HepG2 (cell line): ENCODE data around the gene GABRB3. TPM values are rescaled to one million over a fixed set of nuclear protein-coding genes. Genes with fewer than 3 reads are reported as not detected.

ENCODE experiments used
- ATAC-seq: fragments of 200-7000 bp; cut with Tn5 transposase; 3 replicates; pipeline ENCODE4 v1.9.1; 2020; ENCODE audit warnings: mild to moderate bottlenecking, moderate library complexity
- BruUV-seq: library from RNA; stranded (reverse); fragments of 400-500 nt; replicated peaks from 2 replicates; lab custom pipeline; 2021; lab: Mats Ljungman, UMichigan
- CTCF ChIA-PET: fragments of 300-600 bp; formaldehyde crosslinking; extraction: SDS; loops from one replicate; lab custom pipeline; 2021; ENCODE audit warnings: low total read pairs, inconsistent platforms, low intra/inter-chr PET ratio; lab: Yijun Ruan, JAX
- POLR2A ChIA-PET: fragments of 350-600 bp; sonication (Branson Sonifier 250); formaldehyde crosslinking; loops from one replicate; lab custom pipeline; 2020; ENCODE audit warnings: antibody characterized with exemption, inconsistent platforms; lab: Yijun Ruan, JAX
- DNase-seq: peaks from one replicate; pipeline ENCODE4 v3.0.0-alpha.2; 2015; ENCODE audit warnings: low spot score
- FAIRE-seq: peaks from 3 replicates; lab custom pipeline; 2011; peaks lifted over from hg19 to GRCh38; lab: Jason Lieb, UNC
- H2AFZ ChIP-seq: one replicate; pipeline ENCODE4 v1.6.1; 2011; ENCODE audit warnings: low read length, inconsistent platforms
- H3K27ac ChIP-seq: fragments of 300-600 bp; 3 replicates; pipeline ENCODE4 v1.8.0; 2011; ENCODE audit warnings: mixed run types, mild to moderate bottlenecking, mixed read lengths, low read length, inconsistent platforms; ENCODE audit not compliant: insufficient read depth; ENCODE audit errors: extremely low read length
- H3K27me3 ChIP-seq, 2 experiments: fragments of 200-600 bp in 1 of 2; 2 replicates in 1 of 2; 3 replicates in 1 of 2; pipeline versions ENCODE4 v1.6.0 to v1.8.0; 2011; ENCODE audit warnings: low read length in 2 of 2, mild to moderate bottlenecking in 2 of 2, moderate library complexity in 2 of 2, inconsistent platforms in 1 of 2; ENCODE audit not compliant: insufficient read depth in 2 of 2, control insufficient read depth in 1 of 2
- H3K36me3 ChIP-seq, 2 experiments: fragments of 200-600 bp in 1 of 2; replicated peaks in 1 of 2; 2 replicates in 1 of 2; 3 replicates in 1 of 2; pipeline versions ENCODE4 v1.5.1 to v1.8.0; 2011; ENCODE audit warnings: low read length in 2 of 2, inconsistent platforms in 1 of 2; ENCODE audit not compliant: insufficient read depth in 2 of 2, control insufficient read depth in 1 of 2
- H3K4me1 ChIP-seq: 2 replicates; pipeline ENCODE4 v1.5.1; 2012; ENCODE audit warnings: low read length, inconsistent platforms; ENCODE audit not compliant: insufficient read depth
- H3K4me2 ChIP-seq: 2 replicates; pipeline ENCODE4 v1.6.0; 2011; ENCODE audit warnings: low read depth, low read length, inconsistent platforms
- H3K4me3 ChIP-seq, 3 experiments: fragments of 200-600 bp in 1 of 3; sonication (generic), shearing (Covaris generic) in 1 of 3; replicated peaks in 1 of 3; 2 replicates each; pipeline ENCODE4 v1.5.1; 2011 to 2016; ENCODE audit warnings: low read length in 3 of 3, inconsistent platforms in 2 of 3, low read depth in 2 of 3, mild to moderate bottlenecking in 2 of 3, control low read depth in 1 of 3, mixed read lengths in 1 of 3; ENCODE audit not compliant: insufficient read depth in 1 of 3
- H3K79me2 ChIP-seq: one replicate; pipeline ENCODE4 v1.6.1; 2011; ENCODE audit warnings: low read length, inconsistent platforms; ENCODE audit not compliant: insufficient read depth
- H3K9ac ChIP-seq: 2 replicates; pipeline ENCODE4 v1.6.0; 2011; ENCODE audit warnings: mild to moderate bottlenecking, low read depth, low read length, inconsistent platforms; ENCODE audit not compliant: insufficient read depth
- H3K9me3 ChIP-seq: 2 replicates; pipeline ENCODE4 v1.5.1; 2012; ENCODE audit warnings: mild to moderate bottlenecking, low read length
- H4K20me1 ChIP-seq: 2 replicates; pipeline ENCODE4 v1.6.0; 2011; ENCODE audit warnings: inconsistent platforms, mild to moderate bottlenecking, low read length, moderate library complexity; ENCODE audit not compliant: insufficient read depth
- ADNP ChIP-seq: sonication (generic); formaldehyde crosslinking; IDR thresholded peaks from 2 replicates; pipeline ENCODE4 v1.4.0; 2020; ENCODE audit warnings: missing genetic modification reagents
- ATF2 ChIP-seq: sonication (generic); formaldehyde crosslinking; IDR thresholded peaks from 2 replicates; pipeline ENCODE4 v1.4.0; 2020; ENCODE audit warnings: missing genetic modification reagents
- EHMT2 ChIP-seq: fragments of 200-600 bp; sonication (generic); IDR thresholded peaks from 2 replicates; pipeline ENCODE4 v1.7.0; 2017; ENCODE audit warnings: antibody characterized with exemption, low read depth, low read length, borderline replicate concordance
- MAFF ChIP-seq: IDR thresholded peaks from 2 replicates; pipeline ENCODE4 v1.6.1; 2011; ENCODE audit warnings: low read depth, low read length, improper control_type of control experiment
- MED13 ChIP-seq: sonication (generic); formaldehyde crosslinking; IDR thresholded peaks from 2 replicates; pipeline ENCODE4 v1.5.0; 2020; ENCODE audit warnings: missing genetic modification reagents
- PAXIP1 ChIP-seq: sonication (generic); formaldehyde crosslinking; conservative IDR thresholded peaks from 2 replicates; pipeline ENCODE4 v1.4.0; 2020; ENCODE audit warnings: mild to moderate bottlenecking, missing genetic modification reagents, moderate library complexity
- POGK ChIP-seq: sonication (generic); formaldehyde crosslinking; conservative IDR thresholded peaks from 2 replicates; pipeline ENCODE4 v1.8.0; 2022; ENCODE audit warnings: mild to moderate bottlenecking, moderate library complexity, missing genetic modification reagents
- RNF219 ChIP-seq: sonication (generic); formaldehyde crosslinking; IDR thresholded peaks from 2 replicates; pipeline ENCODE4 v1.5.0; 2020; ENCODE audit warnings: mild to moderate bottlenecking, missing genetic modification reagents
- ZBTB8A ChIP-seq: sonication (generic); formaldehyde crosslinking; IDR thresholded peaks from 2 replicates; pipeline ENCODE4 v1.4.0; 2020; ENCODE audit warnings: mild to moderate bottlenecking, low read depth, missing genetic modification reagents, borderline replicate concordance
- ZC3H13 ChIP-seq: sonication (generic); formaldehyde crosslinking; IDR thresholded peaks from 2 replicates; pipeline ENCODE4 v1.8.1; 2023; ENCODE audit warnings: mild to moderate bottlenecking, missing genetic modification reagents, moderate library complexity
- ZKSCAN1 ChIP-seq: fragments of 150-350 bp; IDR thresholded peaks from 2 replicates; pipeline ENCODE4 v1.6.1; 2014; ENCODE audit warnings: low read length
- ZNF160 ChIP-seq: sonication (generic); formaldehyde crosslinking; IDR thresholded peaks from 2 replicates; pipeline ENCODE4 v1.8.0; 2022; ENCODE audit warnings: mild to moderate bottlenecking, inconsistent platforms, missing genetic modification reagents
- ZNF414 ChIP-seq: sonication (generic); formaldehyde crosslinking; IDR thresholded peaks from 2 replicates; pipeline ENCODE4 v1.5.0; 2020; ENCODE audit warnings: missing genetic modification reagents
- ZNF777 ChIP-seq: sonication (generic); formaldehyde crosslinking; IDR thresholded peaks from 2 replicates; pipeline ENCODE4 v1.4.0; 2020; ENCODE audit warnings: missing genetic modification reagents
- WGBS: methylation state at CpG from one replicate; pipeline ENCODE4 v1.1.6; 2017; ENCODE audit warnings: low lambda C conversion rate; 5-methylcytosine and 5-hydroxymethylcytosine counted together
- in situ Hi-C: cut with HindIII; loops from 2 replicates; pipeline ENCODE4 v1.10.0; 2017; ENCODE audit warnings: low pct_unique_long_range_greater_than_20kb; ENCODE audit not compliant: extremely low pct_ligation_motif_present
- intact Hi-C: fragments of 100-400 bp; cut with micrococcal nuclease; formaldehyde crosslinking; loops from one replicate; pipeline ENCODE4 v1.10.0; 2022; ENCODE audit not compliant: unreplicated experiment
- polyA plus RNA-seq, 8 experiments: library from polyadenylated mRNA; depleted of rRNA in 3 of 8; stranded (reverse) in 7 of 8; unstranded in 1 of 8; fragments of >200 nt; fragmentation: Illumina TruSeq in 4 of 8; extraction: Trizol in 4 of 8; gene quantifications; 2 replicates each; pipeline versions ENCODE4 v1.2.1 to v1.2.3, GENCODE V29; 2011 to 2016; ENCODE audit warnings: low read depth in 4 of 8, missing spikeins in 1 of 8, mixed read lengths in 1 of 8; ENCODE audit not compliant: insufficient read depth in 1 of 8
- total RNA-seq, 5 experiments: library from RNA; depleted of rRNA; stranded (reverse); fragments of >200 nt; fragmentation: Illumina TruSeq; extraction: Trizol; gene quantifications; 2 replicates each; pipeline ENCODE4 v1.2.3, GENCODE V29; 2016; ENCODE audit warnings: low read depth in 1 of 5

The GABRB3 gene
- total and polyA plus RNA-seq, 2 of the 13 experiments (the other 11 are each of a cell fraction or from before 2014, with no cell fraction given), result not detected

- BruUV-seq, result no TSS peak
- POLR2A ChIA-PET, result no interaction called here
- no peak overlapping the region for H3K4me3 ChIP-seq
- intact Hi-C loops, result no loop called here
- H2AFZ ChIP-seq, result no peak overlapping the region
- H3K27me3 ChIP-seq, result no peaks in the 10 kb centered on the region
- DNase-seq, result no peak
- no peak overlapping the region for H3K9ac ChIP-seq
- no peaks in the 10 kb centered on the region for H3K4me1 ChIP-seq
- H4K20me1 ChIP-seq, result no peaks in the 10 kb centered on the region
- no peak for ATAC-seq
- no peak for FAIRE-seq
- 6% methylated on average over 4 of the region's 4 CpGs for WGBS
- CTCF ChIA-PET, result no interaction called here
- in situ Hi-C loops, result no loop called here
- H3K27ac ChIP-seq, result no peak overlapping the region
- peaks cover 4% of the 10 kb centered on the region; the same call in 1 of the 2 replicates for H3K9me3 ChIP-seq
- H3K79me2 ChIP-seq, result no peaks in the 10 kb centered on the region
- H3K4me2 ChIP-seq, result no peak overlapping the region
- H3K36me3 ChIP-seq, result no peaks in the 10 kb centered on the region
- TF ChIP-seq ZKSCAN1, result no peak
- no peak for TF ChIP-seq ATF2 (CRISPR knock-in tag)
- no peak for TF ChIP-seq EHMT2
- no peak for TF ChIP-seq PAXIP1
- TF ChIP-seq RNF219, result no peak
- TF ChIP-seq MED13 (CRISPR knock-in tag), result no peak
- no peak for TF ChIP-seq POGK (CRISPR knock-in tag)
- no peak for TF ChIP-seq MAFF
- TF ChIP-seq ADNP, result no peak
- no peak for TF ChIP-seq ZBTB8A (CRISPR knock-in tag)
- no peak for TF ChIP-seq ZNF414 (CRISPR knock-in tag)
- no peak for TF ChIP-seq ZNF777 (CRISPR knock-in tag)
- no peak for TF ChIP-seq ZC3H13 (CRISPR knock-in tag)
- no peak for TF ChIP-seq ZNF160 (CRISPR knock-in tag)
Measured at GRCh38 chr15:26806151-26806550, 33.3 kb upstream of the GABRB3 start.
